HG03342 (cell line): ENCODE measurements around the gene CCR8.
"Not testable (repeated sequence)": the region's sequence is repeated elsewhere in the genome, so short reads cannot be mapped to it uniquely, and the experiment has no call there.

Experiments
- ATAC-seq: cut with Tn5 transposase; IDR thresholded peaks from one replicate; pipeline ENCODE4 v1.9.1; 2021; ENCODE audit warnings: mild to moderate bottlenecking, moderate library complexity; ENCODE audit not compliant: unreplicated experiment

Gene CCR8

GRCh38 chr3:39313289-39313688 lies 16.2 kb upstream of the CCR8 start:
- no peak for ATAC-seq

GRCh38 chr3:39315420-39315819 lies 14.1 kb upstream of the CCR8 start:
- no peak for ATAC-seq

GRCh38 chr3:39317571-39318169 lies 11.8 kb upstream of the CCR8 start:
- no peak for ATAC-seq

GRCh38 chr3:39318301-39318700 lies 11.2 kb upstream of the CCR8 start:
- no peak for ATAC-seq

- ATAC-seq = no peak
Observed at GRCh38 chr3:39319249-39319648, 10.3 kb upstream of the CCR8 start.

GRCh38 chr3:39321574-39321983 lies 7.9 kb upstream of the CCR8 start:
- ATAC-seq = not testable (repeated sequence)

GRCh38 chr3:39322209-39322715 lies 7.2 kb upstream of the CCR8 start:
- ATAC-seq = not testable (repeated sequence)

- ATAC-seq = no peak
Observed at GRCh38 chr3:39322936-39323335, 6.6 kb upstream of the CCR8 start.

GRCh38 chr3:39323494-39323893 lies 6.0 kb upstream of the CCR8 start:
- ATAC-seq = no peak

- no peak for ATAC-seq
Observed at GRCh38 chr3:39325236-39325635, 4.3 kb upstream of the CCR8 start.

- ATAC-seq = no peak
Observed at GRCh38 chr3:39327053-39327745, 2.3 kb upstream of the CCR8 start.

- peak; percentile 66 for ATAC-seq
Observed at GRCh38 chr3:39327746-39328349, 1.7 kb upstream of the CCR8 start.

GRCh38 chr3:39330824-39331223 lies 1.3 kb downstream of the CCR8 start:
- ATAC-seq = no peak

GRCh38 chr3:39332525-39332924 lies 3.0 kb downstream of the CCR8 start:
- ATAC-seq = no peak

GRCh38 chr3:39333607-39334006 lies 4.1 kb downstream of the CCR8 start:
- no peak for ATAC-seq

- no peak for ATAC-seq
Observed at GRCh38 chr3:39334205-39334604, 4.7 kb downstream of the CCR8 start.

- ATAC-seq = no peak
Observed at GRCh38 chr3:39338201-39338600, 8.7 kb downstream of the CCR8 start.

- ATAC-seq = no peak
Observed at GRCh38 chr3:39339086-39339485, 9.6 kb downstream of the CCR8 start.

GRCh38 chr3:39343076-39343717 lies 13.7 kb downstream of the CCR8 start:
- no peak for ATAC-seq

- ATAC-seq = no peak
Observed at GRCh38 chr3:39343760-39344159, 14.3 kb downstream of the CCR8 start.

- ATAC-seq = no peak
Observed at GRCh38 chr3:39344746-39345344, 15.3 kb downstream of the CCR8 start.
